K562 (cell line): ENCODE data around the gene ARPC4. TPM values are rescaled to one million over a fixed set of nuclear protein-coding genes. Genes with fewer than 3 reads are reported as not detected.

Experiments used
- ATAC-seq: fragments of 200-7000 bp; cut with Tn5 transposase; 3 replicates; pipeline ENCODE4 v1.9.1; 2020; ENCODE audit warnings: moderate library complexity
- BruUV-seq: library from RNA; stranded (reverse); fragments of 400-500 nt; replicated peaks from 2 replicates; lab custom pipeline; 2021; lab: Mats Ljungman, UMichigan
- CTCF ChIA-PET: fragments of 300-600 bp; formaldehyde crosslinking; extraction: SDS; loops from one replicate; lab custom pipeline; 2021; ENCODE audit warnings: low intra/inter-chr PET ratio; lab: Yijun Ruan, JAX
- POLR2A ChIA-PET: fragments of 300-600, 350-650 bp; sonication (Branson Sonifier 250); formaldehyde crosslinking; extraction: SDS; loops from one replicate; lab custom pipeline; 2021; ENCODE audit warnings: antibody characterized with exemption, inconsistent platforms; lab: Yijun Ruan, JAX
- DNase-seq, 4 experiments: peaks; one replicate each; pipeline versions ENCODE4 v3.0.0 to v3.0.0-alpha.2; 2011 to 2018; ENCODE audit warnings: low spot score in 3 of 4, mixed read lengths in 3 of 4; ENCODE audit errors: extremely low read depth in 1 of 4
- FAIRE-seq: peaks from 2 replicates; lab custom pipeline; 2011; peaks lifted over from hg19 to GRCh38; lab: Jason Lieb, UNC
- H2AFZ ChIP-seq: 2 replicates; pipeline ENCODE4 v1.6.0; 2011; ENCODE audit warnings: low read depth, low read length, control low read depth, inconsistent platforms
- H3K27ac ChIP-seq: fragments of 200-600 bp; 3 replicates; pipeline ENCODE4 v1.8.0; 2011; ENCODE audit warnings: low read depth, mild to moderate bottlenecking, control low read depth, inconsistent platforms, low read length, moderate library complexity, mixed read lengths; ENCODE audit errors: extremely low read depth
- H3K27me3 ChIP-seq, 2 experiments: fragments of 300-600 bp in 1 of 2; 2 replicates in 1 of 2; 3 replicates in 1 of 2; pipeline versions ENCODE4 v1.6.0 to v1.8.0; 2011; ENCODE audit warnings: inconsistent platforms in 2 of 2, low read length in 2 of 2, mild to moderate bottlenecking in 1 of 2, mixed read lengths in 1 of 2, moderate library complexity in 1 of 2; ENCODE audit not compliant: control insufficient read depth in 2 of 2, insufficient read depth in 2 of 2
- H3K36me3 ChIP-seq: fragments of 300-600 bp; 3 replicates; pipeline ENCODE4 v1.8.0; 2011; ENCODE audit warnings: mild to moderate bottlenecking, low read length, inconsistent platforms; ENCODE audit not compliant: control insufficient read depth, insufficient read depth
- H3K4me1 ChIP-seq, 2 experiments: fragments of 200-600 bp in 1 of 2; replicated peaks in 1 of 2; 2 replicates in 1 of 2; 3 replicates in 1 of 2; pipeline versions ENCODE4 v1.5.1 to v1.8.0; 2011; ENCODE audit warnings: inconsistent platforms in 2 of 2, low read length in 2 of 2, mild to moderate bottlenecking in 1 of 2, mixed read lengths in 1 of 2, moderate library complexity in 1 of 2; ENCODE audit not compliant: control insufficient read depth in 2 of 2, insufficient read depth in 2 of 2
- H3K4me2 ChIP-seq: 2 replicates; pipeline ENCODE4 v1.6.1; 2011; ENCODE audit warnings: low read length, control low read depth, inconsistent platforms, mixed read lengths; ENCODE audit not compliant: insufficient read depth
- H3K4me3 ChIP-seq: fragments of 200-600 bp; sonication (generic), shearing (Covaris generic); 2 replicates; pipeline ENCODE4 v1.5.1; 2016; ENCODE audit warnings: control low read depth, inconsistent platforms
- H3K79me2 ChIP-seq: fragments of 200-600 bp; 3 replicates; pipeline ENCODE4 v1.8.0; 2011; ENCODE audit warnings: low read length, inconsistent platforms; ENCODE audit not compliant: control insufficient read depth, insufficient read depth
- H3K9ac ChIP-seq, 2 experiments: 2 replicates each; pipeline versions ENCODE4 v1.6.0 to v1.6.1; 2011; ENCODE audit warnings: low read depth in 2 of 2, low read length in 2 of 2, control low read depth in 1 of 2, inconsistent platforms in 1 of 2, mild to moderate bottlenecking in 1 of 2, mixed read lengths in 1 of 2; ENCODE audit not compliant: insufficient read depth in 1 of 2
- H3K9me1 ChIP-seq: one replicate; pipeline ENCODE4 v1.6.0; 2011; ENCODE audit warnings: inconsistent platforms, mild to moderate bottlenecking, low read length, moderate library complexity; ENCODE audit not compliant: control insufficient read depth, insufficient read depth
- H3K9me3 ChIP-seq: replicated peaks from 2 replicates; pipeline ENCODE4 v1.5.1; 2011; ENCODE audit warnings: low read depth, low read length, inconsistent platforms; ENCODE audit not compliant: control insufficient read depth, insufficient read depth
- H4K20me1 ChIP-seq: replicated peaks from 2 replicates; pipeline ENCODE4 v1.6.1; 2011; ENCODE audit warnings: low read length, inconsistent platforms, mixed read lengths; ENCODE audit not compliant: control insufficient read depth, insufficient read depth
- EGR1 ChIP-seq: fragments of 450-650 bp; conservative IDR thresholded peaks from 2 replicates; pipeline ENCODE4 v1.6.1; 2017; ENCODE audit warnings: mild to moderate bottlenecking
- HDGF ChIP-seq: fragments of 450-650 bp; IDR thresholded peaks from 2 replicates; pipeline ENCODE4 v1.6.1; 2016
- HLTF ChIP-seq: fragments of 450-650 bp; IDR thresholded peaks from 2 replicates; pipeline ENCODE4 v1.6.1; 2016
- KLF6 ChIP-seq: fragments of 250-450 bp; sonication (Bioruptor Pico); IDR thresholded peaks from 2 replicates; pipeline ENCODE4 v1.4.0; 2020; ENCODE audit warnings: mild to moderate bottlenecking, moderate library complexity, borderline replicate concordance
- POLR2AphosphoS5 ChIP-seq: IDR thresholded peaks from 2 replicates; pipeline ENCODE4 v1.6.1; 2011; ENCODE audit warnings: mild to moderate bottlenecking, low read depth, low read length, moderate library complexity; ENCODE audit not compliant: control insufficient read depth, insufficient read depth
- ZNF316 ChIP-seq: fragments of 450-650 bp; IDR thresholded peaks from 2 replicates; pipeline ENCODE4 v1.6.1; 2016
- WGBS: fragments of 100-300 bp; shearing (Covaris generic); methylation state at CpG from one replicate; pipeline ENCODE4 v1.1.6; 2016; ENCODE audit warnings: low coverage, mixed read lengths; ENCODE audit not compliant: insufficient coverage; ENCODE audit errors: missing lambda C conversion rate; 5-methylcytosine and 5-hydroxymethylcytosine counted together
- in situ Hi-C: fragments of 300-500 bp; cut with MboI; formaldehyde crosslinking; loops from 4 replicates; pipeline ENCODE4 v1.15.0; 2018; ENCODE audit warnings: inconsistent platforms, mixed read lengths
- intact Hi-C: fragments of 100-400 bp; cut with micrococcal nuclease; formaldehyde crosslinking; loops from 2 replicates; pipeline ENCODE4 v1.14.2; 2022
- polyA plus RNA-seq, 8 experiments: library from polyadenylated mRNA; depleted of rRNA in 4 of 8; stranded (reverse) in 5 of 8; unstranded in 3 of 8; fragments of >200 nt; fragmentation: Nextera tagmentation in 2 of 8; fragmentation: Illumina TruSeq in 1 of 8; extraction: Ambion mirVana in 2 of 8; extraction: Trizol in 1 of 8; gene quantifications; 2 replicates each; pipeline versions ENCODE4 v1.2.1 to v1.2.3, GENCODE V29; 2011 to 2014; ENCODE audit warnings: inconsistent platforms in 1 of 8, missing spikeins in 1 of 8
- total RNA-seq, 7 experiments: library from RNA; depleted of rRNA in 6 of 7; stranded (reverse); fragments of >200 nt in 6 of 7; fragmentation: Illumina TruSeq in 2 of 7; extraction: Trizol in 2 of 7; gene quantifications; 2 replicates each; pipeline versions ENCODE4 v1.2.1 to v1.2.3, GENCODE V29; 2011 to 2021; ENCODE audit warnings: low replicate concordance in 1 of 7
- TF ChIP-seq, protein P1 (sequence below): fragments of 450-650 bp; IDR thresholded peaks from 2 replicates; pipeline ENCODE4 v1.6.1; 2016

ARPC4 gene
- total and polyA plus RNA-seq, 9 of the 15 experiments (the other 6 are each of a cell fraction or from before 2014, with no cell fraction given): 20.1 to 153 (median 119) TPM

DNA sequence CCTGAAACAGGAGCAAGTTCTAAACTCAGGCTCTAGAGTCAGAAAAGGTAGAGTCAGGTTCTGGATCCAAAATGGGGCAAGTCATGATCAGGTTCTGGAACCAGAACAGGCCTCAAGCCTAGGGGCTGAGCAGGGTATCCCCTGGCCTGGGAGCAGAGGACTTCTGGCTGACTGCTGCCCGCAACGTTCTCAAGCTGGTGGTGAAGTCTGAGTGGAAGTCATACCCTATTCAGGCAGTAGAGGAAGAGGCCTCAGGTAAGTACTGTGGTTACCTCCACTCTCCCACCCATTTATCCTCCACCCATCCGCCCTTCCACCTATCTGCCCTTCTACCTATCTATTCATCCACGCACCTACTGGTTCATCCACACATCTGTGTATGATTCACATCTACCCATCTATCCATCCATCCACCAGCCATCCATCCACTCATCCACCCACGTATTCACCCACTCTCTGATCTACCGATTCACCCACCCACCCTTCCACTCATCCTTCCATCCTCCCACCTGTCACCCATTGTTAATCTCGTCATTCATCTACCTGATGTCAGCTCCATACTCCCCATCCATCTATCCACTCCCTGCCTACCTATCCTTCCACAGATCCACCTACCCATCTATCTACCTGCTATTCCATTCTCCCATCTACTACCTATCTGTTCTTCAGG, 25.9 kb downstream of the ARPC4 start:
- no peak for ATAC-seq
- DNase-seq: no peak
- H3K4me3 ChIP-seq: no peak overlapping the region
- CTCF ChIA-PET: no interaction called here
- no peaks in the 10 kb centered on the region for H3K79me2 ChIP-seq
- no peaks in the 10 kb centered on the region; the same call in 1 of the 2 replicates for H4K20me1 ChIP-seq
- peaks cover 42% of the 10 kb centered on the region for H3K36me3 ChIP-seq
- H2AFZ ChIP-seq: no peak overlapping the region
- 86% methylated on average over 6 of the region's 7 CpGs for WGBS
- in situ Hi-C loops (no loop called here), intact Hi-C loops (no loop called here)
- TF ChIP-seq ZNF316 (no peak), KLF6 (no peak), HLTF (no peak), HDGF (0 out of 2 replicates have a peak, but pooled peaks have one; percentile 35), EGR1 (peak; percentile 60), POLR2AphosphoS5 (peak; percentile 11; the same call in 1 of the 2 replicates)
- TF ChIP-seq, protein P1, sequence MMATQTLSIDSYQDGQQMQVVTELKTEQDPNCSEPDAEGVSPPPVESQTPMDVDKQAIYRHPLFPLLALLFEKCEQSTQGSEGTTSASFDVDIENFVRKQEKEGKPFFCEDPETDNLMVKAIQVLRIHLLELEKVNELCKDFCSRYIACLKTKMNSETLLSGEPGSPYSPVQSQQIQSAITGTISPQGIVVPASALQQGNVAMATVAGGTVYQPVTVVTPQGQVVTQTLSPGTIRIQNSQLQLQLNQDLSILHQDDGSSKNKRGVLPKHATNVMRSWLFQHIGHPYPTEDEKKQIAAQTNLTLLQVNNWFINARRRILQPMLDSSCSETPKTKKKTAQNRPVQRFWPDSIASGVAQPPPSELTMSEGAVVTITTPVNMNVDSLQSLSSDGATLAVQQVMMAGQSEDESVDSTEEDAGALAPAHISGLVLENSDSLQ: no peak
- H3K4me2 ChIP-seq: no peak overlapping the region
- H3K9me3 ChIP-seq: no peaks in the 10 kb centered on the region
- H3K9ac ChIP-seq: 0 out of 4 replicates have a peak overlapping the region, but pooled peaks of 1 of the 2 experiments have one; percentile 46
- FAIRE-seq: no peak
- peaks cover 3% of the 10 kb centered on the region for H3K9me1 ChIP-seq
- no peak overlapping the region for H3K27ac ChIP-seq
- POLR2A ChIA-PET: interaction anchor here (0.8 kb wide), 1 partner anchor 9 kb away, joined by 4 read pairs; no protein-coding TSS in a partner anchor
- no TSS peak for BruUV-seq
- H3K27me3 ChIP-seq: no peaks in the 10 kb centered on the region
- H3K4me1 ChIP-seq: no peaks in the 10 kb centered on the region
